Eye (tissue), 1 donor: Measurements from ENCODE around the gene PRKAR1B.

Experiments
- DNase-seq: peaks from one replicate; pipeline ENCODE4 v3.0.0-alpha.2; 2015

The PRKAR1B gene

GRCh38 chr7:584122-584465 lies 143.0 kb downstream of the PRKAR1B start:
- no peak for DNase-seq

- DNase-seq: no peak
Observed at GRCh38 chr7:583410-584121, 143.5 kb downstream of the PRKAR1B start.

- DNase-seq: no peak
Observed at GRCh38 chr7:582931-583330, 144.2 kb downstream of the PRKAR1B start.

GRCh38 chr7:582081-582835 lies 144.8 kb downstream of the PRKAR1B start:
- no peak for DNase-seq

GRCh38 chr7:578386-578785 lies 148.7 kb downstream of the PRKAR1B start:
- no peak for DNase-seq

GRCh38 chr7:577741-578370 lies 149.2 kb downstream of the PRKAR1B start:
- peak; percentile 87 for DNase-seq

- DNase-seq: no peak
Observed at GRCh38 chr7:577278-577665, 149.8 kb downstream of the PRKAR1B start.

- DNase-seq: no peak
Observed at GRCh38 chr7:576524-577277, 150.4 kb downstream of the PRKAR1B start.

GRCh38 chr7:575425-576366 lies 151.4 kb downstream of the PRKAR1B start:
- no peak for DNase-seq

- peak; percentile 31 for DNase-seq
Observed at GRCh38 chr7:574661-575395, 152.3 kb downstream of the PRKAR1B start.

DNA sequence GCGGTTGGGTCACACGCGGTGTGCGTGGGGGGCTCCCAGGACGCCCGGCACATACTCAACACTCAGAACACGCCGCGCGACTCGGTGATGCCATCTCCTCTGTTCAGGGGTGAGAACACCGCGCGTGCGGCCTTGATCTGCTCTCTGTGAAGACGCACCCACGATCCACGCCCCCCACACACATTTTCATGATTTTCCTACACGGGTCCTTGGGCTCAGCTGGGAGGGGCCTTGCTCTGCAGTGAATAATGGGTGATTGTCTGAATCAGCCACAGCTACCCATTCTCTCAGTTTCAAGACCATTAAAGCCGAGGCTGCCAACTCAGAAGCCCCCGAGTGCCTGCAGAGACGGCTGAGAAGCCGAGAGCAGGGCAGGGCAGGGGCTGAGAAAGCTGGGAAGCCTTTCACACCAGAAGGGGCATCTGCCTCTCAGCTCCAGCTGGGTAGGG lies 153.1 kb downstream of the PRKAR1B start:
- DNase-seq: peak; percentile 16

- DNase-seq: peak; percentile 21
Observed at GRCh38 chr7:573269-573932, 153.7 kb downstream of the PRKAR1B start.

- DNase-seq: peak; percentile 48
Observed at GRCh38 chr7:572416-573268, 154.4 kb downstream of the PRKAR1B start.

- no peak for DNase-seq
Observed at GRCh38 chr7:571718-572415, 155.2 kb downstream of the PRKAR1B start.

- DNase-seq: no peak
Observed at GRCh38 chr7:571096-571717, 155.9 kb downstream of the PRKAR1B start.

- DNase-seq: no peak
Observed at GRCh38 chr7:570801-571070, 156.3 kb downstream of the PRKAR1B start.

DNA sequence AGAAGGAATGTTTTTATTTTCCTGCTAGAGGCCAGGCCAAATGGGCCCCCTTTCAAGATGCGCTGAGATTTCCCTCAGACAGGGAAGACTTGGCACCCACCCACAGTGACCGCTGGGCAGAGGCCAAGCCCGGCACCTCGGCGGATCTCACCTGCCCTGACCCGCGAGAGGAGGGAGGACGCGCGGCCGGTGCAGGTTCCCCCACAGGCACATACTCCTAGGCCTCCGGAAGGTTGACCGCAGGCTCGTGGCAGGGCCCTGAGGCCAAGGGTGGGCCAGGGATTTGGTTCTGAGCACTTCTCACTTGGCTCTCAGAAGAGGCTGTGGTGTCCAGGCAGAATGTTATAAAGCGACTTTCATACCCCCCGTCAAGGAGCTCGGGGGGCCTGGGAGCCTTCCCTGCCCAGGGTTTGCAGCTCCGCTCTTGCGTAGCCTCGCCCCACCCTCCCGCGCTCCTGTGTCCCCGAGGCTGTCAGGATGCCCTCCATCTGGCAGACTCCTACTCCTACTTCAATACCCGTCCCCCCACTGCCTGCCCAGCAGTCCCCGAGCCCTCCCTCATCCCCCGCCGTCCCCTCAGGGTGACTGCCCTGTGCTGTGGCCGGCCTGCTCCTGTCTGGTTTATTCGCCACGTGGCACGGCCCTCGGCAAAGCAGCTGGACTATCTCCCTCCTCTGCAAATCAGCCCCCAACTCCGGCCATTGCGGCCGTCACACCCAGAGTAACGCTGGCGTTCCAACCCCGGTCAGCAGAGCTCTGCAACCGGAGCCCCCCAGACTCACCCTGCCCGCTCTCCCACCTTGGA lies 156.9 kb downstream of the PRKAR1B start:
- no peak for DNase-seq
